GM19395 (cell line): ENCODE results near the gene TC2N.
"Not testable (repeated sequence)": the region's sequence is repeated elsewhere in the genome, so short reads cannot be mapped to it uniquely, and the experiment has no call there.

Experiments
- ATAC-seq: cut with Tn5 transposase; IDR thresholded peaks from one replicate; pipeline ENCODE4 v1.9.1; 2021; ENCODE audit warnings: mild to moderate bottlenecking, moderate library complexity; ENCODE audit not compliant: unreplicated experiment

TC2N gene

GRCh38 chr14:91755570-91756295 is 111.6 kb downstream of the TC2N start:
- no peak for ATAC-seq

DNA sequence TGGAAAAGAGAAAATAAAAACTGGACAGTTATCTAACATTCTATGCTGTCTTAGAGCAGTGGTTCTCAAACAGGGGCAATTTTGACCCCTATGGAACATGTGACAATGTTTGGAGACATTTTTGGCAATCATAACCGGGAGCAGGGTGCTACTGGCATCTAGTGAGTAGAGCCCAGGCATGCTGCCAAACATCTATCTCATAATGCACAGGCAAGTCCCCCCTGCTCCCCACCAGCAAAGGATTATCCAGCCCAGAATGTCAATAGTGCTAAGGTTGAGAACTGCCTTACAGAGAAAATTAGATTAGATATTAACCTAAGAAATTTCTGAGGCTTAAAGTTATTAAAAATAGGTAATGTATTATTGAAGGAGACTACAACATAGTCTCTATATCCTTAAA is 112.5 kb downstream of the TC2N start:
- no peak for ATAC-seq

GRCh38 chr14:91754185-91754584 is 113.2 kb downstream of the TC2N start:
- no peak for ATAC-seq

DNA sequence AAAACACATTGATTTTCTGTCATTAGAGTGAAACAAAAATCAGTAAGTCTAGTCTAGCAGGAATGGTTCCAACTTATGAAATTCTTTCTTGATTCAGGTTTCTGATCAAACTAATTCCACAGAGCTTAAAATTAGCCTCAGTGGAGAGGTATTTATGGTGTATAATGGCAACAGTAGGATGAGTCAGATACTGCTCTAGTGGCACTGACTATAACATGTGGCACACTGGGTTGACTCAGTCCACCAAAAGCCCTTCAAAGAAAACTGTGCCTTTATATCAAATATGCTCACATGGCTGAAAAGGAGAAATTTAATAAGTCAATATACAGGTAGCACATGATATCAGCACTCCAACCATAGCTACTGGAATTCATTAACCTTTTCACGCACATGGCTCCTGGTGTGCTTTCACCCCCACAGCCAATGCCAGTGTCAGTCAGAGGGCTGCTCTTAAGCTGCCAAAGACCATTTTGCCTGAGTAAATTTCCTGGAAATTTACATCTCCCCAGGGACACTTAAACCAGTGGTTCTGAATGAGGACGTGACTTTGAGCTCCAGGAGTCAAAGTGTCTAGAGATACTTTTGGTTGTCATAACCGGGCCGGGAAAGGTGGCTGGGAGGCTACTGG is 113.7 kb downstream of the TC2N start:
- ATAC-seq = no peak

DNA sequence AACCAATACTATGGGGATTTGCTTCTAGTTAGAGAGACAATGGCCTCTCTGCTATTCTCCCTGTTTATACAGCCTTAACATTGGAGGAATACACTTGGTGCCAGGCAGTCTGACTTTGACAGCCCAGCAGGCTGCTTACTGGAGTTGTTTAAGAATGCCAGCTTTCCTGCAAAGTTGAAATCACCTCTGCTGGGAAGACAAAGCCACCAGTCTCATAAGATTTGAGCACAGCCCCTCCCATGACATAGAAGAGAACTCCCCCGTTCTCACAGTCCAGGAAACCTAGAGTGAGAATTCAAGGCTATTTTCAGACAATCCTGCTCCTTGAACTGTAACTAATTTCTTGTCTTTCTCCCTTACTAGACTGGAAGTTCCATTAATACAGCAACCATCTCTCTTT is 114.4 kb downstream of the TC2N start:
- no peak for ATAC-seq

- no peak for ATAC-seq
Observed at GRCh38 chr14:91751719-91752118, 115.6 kb downstream of the TC2N start.

DNA sequence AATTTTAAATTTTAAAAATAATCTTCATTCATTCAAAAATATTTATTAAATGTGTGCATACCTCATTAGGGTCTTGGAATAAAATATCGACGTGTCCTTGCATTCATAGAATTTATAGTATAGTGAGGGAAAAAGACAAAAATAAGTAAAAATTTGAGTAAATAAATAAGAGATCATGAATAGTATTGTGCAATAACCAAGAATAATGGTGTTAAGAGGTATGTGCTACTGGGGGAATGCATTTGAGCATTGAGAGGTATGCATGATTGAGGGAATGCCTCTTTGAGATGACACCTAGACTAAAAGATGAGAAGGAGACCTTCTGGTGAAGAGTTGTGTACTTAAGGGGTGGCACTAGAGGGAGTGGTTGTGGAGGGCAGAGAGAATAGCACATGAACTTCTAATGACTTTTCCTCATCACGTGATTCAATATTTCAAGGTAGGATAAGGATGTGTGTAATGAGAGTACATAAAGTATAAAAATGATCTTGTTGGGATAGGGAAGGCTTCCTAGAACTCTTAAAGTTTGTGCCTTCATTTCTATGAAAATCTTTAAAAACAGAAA is 116.6 kb downstream of the TC2N start:
- ATAC-seq = no peak

DNA sequence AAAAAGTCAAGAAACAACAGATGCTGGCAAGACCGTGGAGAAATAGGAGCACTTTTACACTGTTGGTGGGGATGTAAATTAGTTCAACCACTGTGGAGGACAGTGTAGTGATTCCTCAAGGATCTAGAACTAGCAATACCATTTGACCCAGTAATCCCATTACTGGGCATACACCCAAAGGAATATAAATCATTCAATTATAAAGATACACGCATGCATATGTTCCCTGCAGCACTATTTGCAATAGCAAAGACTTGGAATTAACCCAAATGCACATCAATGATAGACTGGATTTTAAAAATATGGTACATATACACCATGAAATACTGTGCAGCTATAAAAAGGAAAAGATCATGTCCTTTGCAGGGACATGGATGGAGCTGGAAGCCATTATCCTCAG is 117.5 kb downstream of the TC2N start:
- ATAC-seq = no peak

DNA sequence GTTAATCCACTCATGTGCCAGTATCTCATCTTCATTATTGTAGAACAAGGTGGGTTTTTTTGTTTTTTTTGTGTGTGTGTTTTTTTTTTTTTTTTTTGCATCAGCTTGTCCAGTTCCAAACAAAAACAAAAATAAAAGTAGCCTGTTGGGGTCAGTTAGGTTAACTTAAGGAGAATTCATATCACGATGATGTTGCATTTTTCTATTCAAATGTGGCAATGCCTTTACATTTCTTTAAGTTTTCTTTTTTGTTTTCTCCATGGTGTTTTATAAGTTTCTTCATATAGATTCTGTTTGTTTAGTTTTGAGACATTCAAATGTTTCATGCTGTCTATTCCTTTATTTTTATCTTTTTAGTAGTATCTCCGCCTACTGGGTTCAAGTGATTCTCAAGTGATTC is 119.3 kb downstream of the TC2N start:
- no peak for ATAC-seq

GRCh38 chr14:91745344-91745743 is 122.0 kb downstream of the TC2N start:
- ATAC-seq = no peak

DNA sequence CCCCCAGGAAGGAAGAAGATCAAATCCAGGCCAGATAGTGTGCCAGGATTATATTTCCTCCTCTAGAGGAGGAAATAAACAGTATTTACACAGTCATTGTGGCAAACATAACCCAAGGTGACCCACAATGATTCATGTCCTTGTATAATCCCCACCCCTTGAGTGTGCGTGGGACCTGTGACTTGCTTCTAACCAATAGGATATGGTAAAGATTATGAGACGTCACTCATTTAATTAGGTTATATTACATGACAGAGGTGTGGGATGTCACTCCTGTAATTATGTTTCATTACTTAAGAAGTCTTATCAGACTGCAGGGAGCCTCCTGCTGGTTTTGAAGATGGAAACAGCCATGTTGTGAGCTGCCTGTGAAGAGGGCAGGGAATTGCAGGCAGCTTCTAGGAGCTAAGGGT is 123.3 kb downstream of the TC2N start:
- no peak for ATAC-seq

GRCh38 chr14:91743305-91743653 is 124.1 kb downstream of the TC2N start:
- no peak for ATAC-seq

- ATAC-seq = no peak
Observed at GRCh38 chr14:91742621-91743304, 124.6 kb downstream of the TC2N start.

DNA sequence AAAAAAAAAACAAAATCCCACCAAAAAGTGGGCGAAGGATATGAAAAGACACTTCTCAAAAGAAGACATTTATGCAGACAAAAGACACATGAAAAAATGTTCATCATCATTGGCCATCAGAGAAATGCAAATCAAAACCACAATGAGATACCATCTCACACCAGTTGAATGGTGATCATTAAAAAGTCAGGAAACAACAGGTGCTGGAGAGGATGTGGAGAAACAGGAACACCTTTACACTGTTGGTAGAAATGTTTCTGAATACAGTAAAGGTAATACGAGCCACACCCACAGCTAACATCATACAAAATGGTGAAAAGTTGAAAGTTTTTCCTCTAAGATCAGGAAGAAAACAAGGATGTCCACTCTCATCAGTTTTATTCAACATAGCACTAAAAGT is 127.5 kb downstream of the TC2N start:
- not testable (repeated sequence) for ATAC-seq

DNA sequence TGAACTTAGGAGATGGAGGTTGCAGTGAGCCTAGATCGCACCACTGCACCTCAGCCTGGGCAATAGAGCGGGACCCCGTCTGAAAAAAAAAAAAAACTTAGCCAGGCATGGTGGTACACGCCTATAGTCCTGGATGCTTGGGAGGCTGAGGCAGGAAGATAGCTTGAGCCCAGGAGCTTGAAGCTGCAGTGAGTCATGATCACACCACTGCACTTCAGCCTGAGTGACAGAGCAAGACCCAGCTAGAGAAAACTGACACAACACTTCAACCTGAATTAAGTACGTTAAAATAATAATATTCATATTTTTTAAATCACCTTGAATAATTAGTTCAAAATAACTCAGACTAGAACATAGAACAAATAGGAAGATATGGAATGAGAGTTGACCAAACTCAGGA is 129.7 kb downstream of the TC2N start:
- no peak for ATAC-seq

DNA sequence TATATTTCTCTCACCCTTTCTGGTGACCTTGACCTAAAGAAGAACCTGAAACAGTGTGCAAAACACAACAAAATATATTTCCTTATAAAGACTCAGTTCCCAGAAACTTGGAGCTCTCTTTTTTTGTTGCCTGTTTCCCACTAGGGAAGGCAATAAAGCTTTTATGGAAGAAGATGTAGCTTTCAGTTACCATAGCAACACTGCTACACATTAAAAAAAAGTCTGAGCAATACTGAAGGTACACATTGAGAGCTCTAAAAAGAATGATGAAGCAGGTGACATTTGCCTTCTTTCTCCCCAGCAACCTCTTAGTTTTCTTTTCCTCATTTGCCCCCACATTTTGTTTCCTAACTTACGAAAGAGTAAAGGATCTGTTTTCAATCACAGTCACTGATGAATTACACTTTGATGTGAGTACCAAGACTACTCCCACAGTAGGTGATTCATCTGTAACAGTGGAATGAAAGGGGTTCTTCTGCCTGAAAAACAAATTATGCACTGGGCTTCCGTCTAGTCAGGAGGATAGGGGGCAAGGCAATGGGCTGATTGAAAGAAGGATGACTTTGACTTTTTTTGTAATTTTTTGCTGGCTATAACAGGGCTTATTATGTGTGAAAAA is 134.4 kb downstream of the TC2N start:
- no peak for ATAC-seq

DNA sequence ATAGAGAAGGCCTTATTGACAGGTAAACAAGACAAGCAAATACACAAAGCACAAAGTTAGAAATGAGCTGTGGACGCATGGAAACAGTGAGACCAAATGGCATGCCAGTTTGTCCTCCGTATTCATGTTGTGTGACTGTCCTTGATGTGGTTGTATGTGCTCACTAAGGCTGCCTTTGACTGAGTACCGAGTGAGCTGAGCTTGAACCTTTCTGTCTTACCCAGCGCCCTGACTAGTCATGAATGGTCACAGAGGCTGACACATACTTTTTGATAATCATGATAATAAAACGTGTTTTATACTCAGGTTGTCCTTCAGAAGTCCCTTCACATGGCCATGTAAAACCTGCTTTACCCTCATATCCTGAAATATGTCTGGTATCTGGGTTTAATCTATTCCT is 134.9 kb downstream of the TC2N start:
- no peak for ATAC-seq

GRCh38 chr14:91731986-91732385 is 135.3 kb downstream of the TC2N start, which contains the start of gene CATSPERB:
CATSPERB (minus strand) TSS chr14:91732086; CDS start chr14:91729479, 2,607 bp downstream.
- ATAC-seq = no peak

DNA sequence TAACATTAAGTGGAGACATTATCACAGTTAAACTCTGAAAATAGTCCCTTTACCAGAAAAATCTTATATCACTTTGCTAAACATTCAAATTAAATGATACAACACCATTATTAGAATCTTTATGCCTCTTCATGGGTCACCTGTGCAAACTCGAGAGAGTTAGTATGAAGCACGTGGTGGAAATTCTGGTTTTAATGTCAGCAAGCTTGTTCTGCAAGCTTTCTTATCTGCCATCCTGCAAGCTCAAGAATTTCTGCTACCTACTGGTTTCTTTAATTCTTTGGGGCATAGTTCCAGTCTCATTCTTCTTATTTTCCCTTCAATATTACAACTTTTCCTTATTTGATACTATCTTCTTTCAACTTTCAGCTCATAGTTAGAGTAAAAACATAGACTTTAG is 136.3 kb downstream of the TC2N start:
- ATAC-seq = no peak

GRCh38 chr14:91729756-91730155 is 137.6 kb downstream of the TC2N start:
- ATAC-seq = no peak
